GM18520 (cell line): ENCODE results near the gene CRABP1.

Source experiments
- ATAC-seq: cut with Tn5 transposase; IDR thresholded peaks from one replicate; pipeline ENCODE4 v1.9.1; 2021; ENCODE audit not compliant: unreplicated experiment

The CRABP1 gene

DNA sequence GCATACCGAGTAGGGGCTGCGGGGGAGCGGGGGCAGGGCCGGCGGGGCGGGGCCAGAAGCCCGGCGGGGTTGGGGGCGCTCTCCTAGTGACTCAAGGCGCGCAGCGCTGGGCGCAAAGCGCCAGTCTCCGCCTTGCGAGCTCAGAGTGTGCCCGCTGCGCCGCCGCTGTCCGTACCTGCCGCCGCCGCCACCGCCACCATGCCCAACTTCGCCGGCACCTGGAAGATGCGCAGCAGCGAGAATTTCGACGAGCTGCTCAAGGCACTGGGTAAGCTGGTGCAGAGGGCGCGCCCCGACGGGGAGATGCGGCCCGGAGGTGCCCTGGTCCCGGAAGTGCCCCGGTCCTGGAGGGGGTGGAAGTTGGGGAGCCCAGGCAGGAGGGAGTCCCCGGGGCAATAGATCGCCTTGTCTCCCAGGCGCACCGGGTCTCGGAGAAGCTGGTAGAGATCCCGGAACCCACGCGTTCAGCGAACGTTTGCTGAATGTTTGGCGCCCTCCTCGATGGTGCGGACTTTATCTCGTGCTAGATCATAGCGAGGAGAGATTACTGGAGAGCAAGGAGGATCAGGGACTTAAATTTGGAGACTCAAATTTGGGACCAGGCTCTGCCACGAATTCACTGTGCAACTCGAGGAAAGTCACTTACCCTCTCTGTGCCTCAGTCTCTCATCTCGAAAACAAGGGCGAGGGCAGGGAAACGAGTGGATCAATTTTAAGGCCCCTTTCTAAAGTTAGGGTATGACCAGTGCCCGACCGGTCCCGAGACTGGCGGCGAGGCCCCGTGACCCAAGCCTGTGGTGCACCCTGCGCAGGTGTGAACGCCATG lies at the start of gene CRABP1:
Gene CRABP1, plus strand, starts transcription at position 123 of the 826 bp plus-strand sequence. Its CDS starts 76 bp downstream, at position 199.
- ATAC-seq, result no peak

DNA sequence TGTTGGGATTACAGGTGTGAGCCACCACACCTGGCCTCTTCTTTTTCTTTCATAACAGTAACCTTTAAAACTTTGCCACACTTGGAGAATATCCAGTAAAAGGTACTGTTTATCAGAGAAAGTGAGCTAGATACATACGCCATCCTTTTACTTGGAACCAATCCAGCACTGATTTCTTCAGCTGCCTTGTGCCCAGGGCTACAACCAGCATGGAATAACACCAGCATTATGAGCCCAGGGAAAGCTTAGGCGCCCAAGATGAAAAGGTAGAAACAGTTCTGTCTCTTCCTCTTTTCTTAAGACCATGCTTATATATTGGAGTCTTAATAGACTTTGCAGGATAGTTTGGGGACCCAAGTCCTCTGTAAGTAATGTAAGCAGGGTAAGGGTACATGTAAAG lies 49.1 kb upstream of the CRABP1 start:
- ATAC-seq, result no peak

DNA sequence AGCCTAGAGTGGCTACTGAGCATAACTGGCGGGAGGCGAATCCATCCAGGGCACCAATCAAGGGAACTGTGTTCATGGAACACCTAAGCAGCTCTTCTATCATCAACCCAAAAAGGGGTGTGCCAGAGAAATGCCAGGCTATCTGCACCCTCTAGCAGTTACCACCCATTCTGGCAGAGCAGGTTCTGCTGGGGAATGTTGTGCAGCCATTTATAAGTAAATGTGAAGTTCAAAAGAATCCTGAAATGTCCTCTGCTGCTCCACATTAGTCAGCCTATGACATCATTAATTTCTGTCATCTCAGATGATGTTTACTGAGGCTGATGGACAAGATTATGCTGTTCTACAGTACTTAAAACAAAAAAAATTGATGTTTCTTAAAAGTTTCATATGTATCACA lies 48.5 kb upstream of the CRABP1 start:
- ATAC-seq, result no peak

DNA sequence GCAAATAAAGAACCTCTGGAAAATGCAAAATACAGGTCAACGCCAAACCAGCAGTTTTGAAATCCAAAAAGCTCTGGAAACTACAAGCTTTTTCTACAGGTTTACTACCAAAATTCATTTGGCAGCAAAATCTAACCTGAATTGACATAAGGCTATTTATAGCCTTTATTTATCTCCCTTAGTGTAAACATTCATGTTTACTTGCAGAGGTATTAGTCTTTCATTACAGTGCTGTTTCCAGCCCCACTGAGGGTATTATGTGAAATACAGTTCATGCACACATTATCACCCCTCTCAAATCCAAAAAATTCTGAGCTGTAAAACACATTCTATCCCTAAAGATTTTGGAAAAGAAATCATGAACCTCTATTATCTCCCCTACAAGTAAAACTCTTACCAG lies 47.9 kb upstream of the CRABP1 start:
- ATAC-seq, result no peak

DNA sequence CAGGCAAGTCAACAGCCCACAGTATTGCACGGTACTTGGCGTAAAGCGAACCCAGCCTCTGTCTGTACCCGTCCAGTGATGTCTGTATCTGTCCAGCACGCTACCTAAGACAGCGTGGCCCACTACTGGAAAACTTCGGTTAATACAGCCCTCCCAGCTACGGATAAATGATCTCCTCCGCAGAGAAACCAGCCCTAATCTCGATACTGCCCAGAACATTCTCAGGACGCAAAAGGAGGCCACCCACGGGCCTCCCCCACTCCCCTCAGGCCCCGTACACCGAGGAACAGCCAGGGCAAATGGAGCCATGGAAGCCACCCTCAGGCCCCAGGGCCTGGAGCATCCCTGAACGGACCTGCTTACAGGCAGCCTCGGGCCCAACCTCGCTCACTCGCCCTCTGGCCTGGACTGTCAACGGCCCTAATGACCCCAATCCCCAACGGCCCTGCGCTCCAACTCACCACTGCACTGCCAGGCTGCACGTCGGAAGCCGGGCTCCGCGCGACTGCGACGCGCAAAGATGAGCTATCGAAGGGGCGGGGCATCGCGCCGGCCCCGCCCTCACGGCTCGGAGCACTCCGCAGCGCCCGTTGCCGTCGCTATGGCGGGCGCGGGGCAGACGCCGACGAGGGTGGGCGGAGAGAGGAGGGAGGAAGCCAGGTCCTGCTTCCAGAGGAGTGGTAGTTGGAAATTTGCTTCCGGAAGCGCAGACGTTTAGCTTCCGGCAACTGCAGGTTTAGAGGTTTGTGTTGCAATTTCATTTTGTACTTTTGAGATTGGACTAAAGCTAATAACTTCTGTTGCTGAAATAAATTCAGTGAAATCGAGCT lies 40.8 kb upstream of the CRABP1 start, which contains the start of gene SKIC8:
Gene SKIC8, minus strand, starts transcription at position 509 of the 830 bp plus-strand sequence. CDS start 3,923 bp downstream, outside the sequence.
- peak; percentile 72 for ATAC-seq

DNA sequence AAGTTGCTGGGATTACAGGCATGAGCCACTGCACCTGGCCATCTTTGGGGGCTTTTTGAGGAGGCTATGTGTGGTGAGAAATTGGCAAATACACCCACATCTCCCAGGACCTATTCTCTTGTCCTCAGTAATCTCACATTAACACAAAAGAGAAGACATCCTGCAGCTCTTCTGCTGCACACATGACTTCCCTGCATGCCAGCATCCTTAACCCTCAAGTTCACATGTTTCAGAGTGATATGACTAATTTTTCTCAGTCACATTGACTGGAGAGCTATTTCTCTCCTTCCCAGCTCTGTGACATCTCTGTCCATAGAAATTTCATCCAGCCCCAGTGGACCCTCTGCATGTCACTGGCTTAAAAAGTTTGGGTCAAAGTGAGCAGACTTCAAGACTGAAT lies 38.8 kb upstream of the CRABP1 start:
- ATAC-seq, result no peak

DNA sequence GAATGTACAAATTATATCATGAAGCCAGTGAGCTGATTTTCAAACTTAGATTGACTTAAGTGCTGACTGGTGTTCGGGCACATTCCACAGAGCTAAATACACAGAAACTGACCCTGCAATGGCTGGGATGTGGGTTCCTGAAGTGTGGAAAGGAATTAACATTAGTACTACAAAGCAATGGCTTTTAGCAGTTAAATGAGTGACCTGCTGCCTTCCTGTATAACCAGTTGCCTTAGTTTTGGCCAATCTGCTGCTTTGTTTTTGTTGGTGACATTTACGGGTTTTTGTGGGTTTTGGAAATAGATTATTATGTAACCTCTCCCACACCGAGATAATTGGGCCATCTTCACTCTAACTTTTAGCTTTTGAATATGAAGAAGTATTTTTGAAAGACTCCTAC lies 38.3 kb upstream of the CRABP1 start:
- no peak for ATAC-seq

DNA sequence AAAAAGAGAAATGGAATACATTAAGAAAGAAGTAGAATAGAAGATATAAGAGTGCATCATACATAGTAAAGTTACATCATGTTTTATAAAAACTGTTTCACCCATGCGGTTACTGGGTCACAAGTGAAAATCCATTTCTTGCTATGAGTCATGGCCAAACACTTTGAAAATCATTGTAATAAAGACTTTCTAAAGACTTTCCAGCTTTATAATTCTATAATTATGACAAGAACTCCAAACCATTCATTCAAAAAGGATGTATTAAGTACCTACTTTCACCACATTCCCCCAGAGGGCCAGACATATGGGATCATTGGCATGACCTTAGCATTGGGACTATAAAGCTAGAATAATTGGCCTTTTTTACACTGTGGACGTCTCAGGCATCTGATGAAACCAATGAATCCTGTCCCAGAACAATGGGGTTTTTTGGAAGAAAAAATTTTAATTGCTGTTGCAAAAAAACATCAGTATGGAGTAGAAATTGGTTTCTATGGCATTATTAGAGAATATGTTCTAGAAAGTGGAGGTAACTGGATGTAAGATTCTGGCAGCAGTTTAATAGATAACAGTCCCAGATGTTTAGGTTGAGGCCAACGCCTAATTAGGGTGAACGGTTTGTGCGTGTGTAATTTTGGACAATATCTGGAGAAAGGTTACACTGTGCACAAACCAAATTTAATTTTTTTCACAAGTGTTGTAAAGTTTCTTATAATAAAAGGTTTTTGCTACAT lies 37.4 kb upstream of the CRABP1 start:
- ATAC-seq, result no peak

DNA sequence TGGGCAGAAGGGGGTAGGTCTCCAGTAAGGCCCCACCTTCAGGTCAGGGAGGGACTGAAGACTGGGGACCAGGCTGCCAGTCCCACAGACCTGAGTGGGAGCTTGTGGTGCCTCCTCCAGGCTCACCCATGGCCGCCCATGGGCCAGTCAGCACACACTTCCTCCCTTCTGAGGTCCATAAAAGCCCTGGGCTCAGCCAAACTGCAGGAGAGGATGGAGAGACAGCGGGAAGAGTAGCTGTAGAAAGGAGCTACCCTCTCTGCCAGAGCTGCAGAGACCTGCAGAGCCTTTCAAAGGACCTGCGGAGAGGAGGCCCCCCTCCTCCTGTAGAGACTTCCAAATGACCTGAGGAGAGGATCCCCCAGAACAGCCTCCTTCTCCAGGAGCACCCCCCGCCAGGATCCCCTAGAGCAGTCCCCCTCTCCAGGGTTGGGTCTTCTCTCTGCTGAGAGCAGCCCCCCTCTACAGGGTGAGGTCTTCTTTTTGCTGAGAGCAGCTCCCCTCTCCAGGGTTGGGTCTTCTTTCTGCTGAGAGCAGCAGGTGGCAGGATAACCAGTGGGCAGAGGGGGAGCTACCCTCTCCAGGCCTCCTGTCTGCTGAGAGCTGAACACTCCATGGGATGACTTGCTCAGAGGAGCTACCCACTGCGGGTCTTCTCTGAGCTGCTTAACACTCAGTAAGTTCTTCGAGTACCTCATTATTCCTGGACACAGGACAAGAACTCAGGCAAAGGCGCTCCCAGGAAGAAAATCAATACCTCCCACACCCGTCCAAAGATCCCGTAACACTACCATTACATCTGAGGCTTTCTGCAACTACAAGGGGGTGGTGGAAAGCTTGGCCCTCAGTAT lies 35.7 kb upstream of the CRABP1 start:
- ATAC-seq, result no peak

DNA sequence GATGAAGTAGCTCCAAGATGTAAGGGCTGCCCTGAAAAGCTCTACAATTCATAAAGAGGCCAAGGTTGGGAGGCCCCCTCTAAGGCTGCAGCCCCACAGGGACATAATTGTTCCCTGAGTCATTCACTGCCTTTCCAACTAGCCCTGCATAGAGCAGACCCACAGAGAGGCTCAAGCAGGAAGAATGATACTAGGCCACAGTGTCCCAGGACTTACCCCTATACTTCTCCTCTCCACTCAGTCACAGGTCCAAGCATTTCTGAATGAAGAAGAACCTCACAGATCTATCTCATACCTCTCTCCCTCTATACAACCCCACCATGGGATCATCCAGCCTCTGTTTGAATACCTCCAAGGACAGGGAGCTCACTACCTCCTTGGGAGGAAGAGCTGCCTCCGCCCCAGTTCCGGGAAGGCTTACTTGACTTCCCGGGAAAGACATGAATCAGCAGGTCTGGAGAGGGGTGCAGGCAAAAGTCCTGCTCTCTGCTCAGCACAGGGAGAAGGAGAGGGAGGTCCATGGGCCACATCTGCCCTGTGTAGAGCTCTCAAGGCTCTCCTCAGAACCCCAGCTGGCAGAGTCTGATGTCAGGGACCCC lies 33.9 kb upstream of the CRABP1 start:
- ATAC-seq, result no peak

DNA sequence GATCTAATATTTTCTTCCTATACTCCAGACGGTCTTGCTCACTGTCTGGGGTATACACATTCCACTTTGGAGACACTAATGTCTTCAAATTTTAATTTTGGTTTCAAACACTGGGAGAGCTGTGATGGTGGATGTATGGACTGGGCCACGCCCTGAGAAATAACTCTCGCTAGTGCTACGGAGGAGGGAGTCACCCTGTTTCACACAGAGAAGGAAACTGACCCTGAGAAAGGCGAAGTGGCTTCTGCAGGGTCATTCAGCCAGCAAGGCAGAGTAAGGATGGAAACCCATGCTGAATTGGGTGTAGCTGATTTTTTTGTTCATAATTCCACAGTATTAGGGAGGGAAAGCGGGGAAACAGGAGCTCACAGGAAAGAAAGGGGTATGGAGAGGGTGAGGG lies 32.2 kb upstream of the CRABP1 start:
- no peak for ATAC-seq

DNA sequence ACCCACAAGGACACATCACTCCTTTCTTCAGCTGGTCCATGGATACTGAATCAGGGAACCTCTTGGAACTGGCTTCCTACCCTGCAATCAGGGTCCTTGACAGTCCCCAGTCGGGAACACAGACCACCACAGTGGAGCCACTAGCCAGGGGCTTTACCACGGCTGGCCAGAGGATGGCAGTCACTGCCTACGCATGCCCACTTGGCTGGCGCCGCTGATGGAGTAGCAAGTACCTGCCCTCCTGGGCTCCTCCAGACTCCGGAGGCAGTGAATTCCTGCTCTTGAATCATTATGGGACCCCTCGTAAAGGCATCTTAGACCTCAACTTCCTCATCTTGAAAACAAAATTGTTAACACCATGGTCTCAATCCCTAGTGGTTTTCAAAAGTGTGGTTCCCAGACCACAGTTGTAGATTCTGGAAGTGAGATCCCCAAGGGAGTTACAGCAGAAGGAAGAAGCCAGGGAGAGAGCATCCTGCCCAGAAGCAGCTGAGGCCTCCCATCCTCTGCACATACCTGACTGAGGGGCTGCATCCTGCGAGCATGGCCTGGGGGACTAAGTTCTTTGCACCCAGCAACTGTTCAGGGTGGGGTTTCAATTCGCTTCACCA lies 31.6 kb upstream of the CRABP1 start:
- no peak for ATAC-seq

DNA sequence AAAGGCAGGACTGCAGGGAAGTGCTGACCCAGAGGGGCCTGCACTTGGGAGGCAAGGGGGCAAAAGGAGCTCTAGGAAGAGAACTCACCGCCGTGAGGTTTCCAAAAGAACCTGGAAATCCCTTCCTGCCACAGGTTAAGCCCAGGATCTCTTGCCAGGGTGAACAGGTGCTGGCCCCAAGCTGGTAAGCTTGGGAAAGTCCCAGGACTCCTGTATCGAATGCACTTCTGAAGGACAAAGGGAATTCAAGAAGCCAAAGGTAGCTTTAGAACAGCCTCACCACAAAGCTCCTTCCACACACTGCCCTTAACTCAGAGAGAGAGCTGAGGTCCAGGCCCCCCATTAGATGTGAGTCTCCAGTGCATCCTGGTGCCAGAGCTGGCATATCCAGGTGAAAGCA lies 28.9 kb upstream of the CRABP1 start:
- ATAC-seq, result no peak

DNA sequence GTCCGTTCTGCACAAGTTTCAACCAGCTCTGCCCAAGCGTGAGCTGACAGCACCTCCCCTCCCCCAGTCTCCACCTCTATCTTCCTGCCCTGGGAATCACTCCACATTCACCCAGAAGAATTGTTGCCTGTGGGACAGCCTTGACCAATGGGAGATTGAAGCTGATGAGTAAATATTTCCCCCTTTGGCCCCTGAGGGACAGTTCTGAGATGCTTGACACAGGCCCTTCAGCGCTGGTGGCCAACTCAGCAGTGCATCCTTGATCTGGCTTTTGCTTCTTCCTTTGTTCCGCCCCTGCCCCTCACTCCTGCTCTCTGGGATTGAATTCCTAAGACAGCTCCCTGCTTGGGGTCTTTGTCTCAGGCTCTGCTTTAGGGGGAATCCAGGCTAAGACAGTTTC lies 27.6 kb upstream of the CRABP1 start:
- ATAC-seq, result no peak

DNA sequence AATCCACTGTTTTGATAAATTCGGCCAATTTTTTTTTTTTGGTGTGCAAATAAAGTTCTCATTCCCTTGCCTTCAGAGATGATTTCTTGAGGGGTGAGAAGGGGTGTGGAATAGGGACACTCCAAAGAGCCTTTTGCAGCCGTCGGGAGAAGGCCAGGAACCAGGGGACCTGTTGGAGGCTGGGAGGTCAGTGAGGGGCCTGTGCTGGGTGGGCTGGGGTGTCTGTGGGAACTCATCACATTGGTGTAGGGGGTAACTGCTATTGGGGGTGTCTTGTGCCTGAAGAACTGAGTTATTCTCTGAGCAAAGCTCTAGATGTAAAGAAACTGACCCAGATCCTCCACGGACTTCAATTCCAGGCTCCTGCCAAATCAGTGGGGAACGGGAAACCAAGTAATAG lies 27.2 kb upstream of the CRABP1 start:
- no peak for ATAC-seq

DNA sequence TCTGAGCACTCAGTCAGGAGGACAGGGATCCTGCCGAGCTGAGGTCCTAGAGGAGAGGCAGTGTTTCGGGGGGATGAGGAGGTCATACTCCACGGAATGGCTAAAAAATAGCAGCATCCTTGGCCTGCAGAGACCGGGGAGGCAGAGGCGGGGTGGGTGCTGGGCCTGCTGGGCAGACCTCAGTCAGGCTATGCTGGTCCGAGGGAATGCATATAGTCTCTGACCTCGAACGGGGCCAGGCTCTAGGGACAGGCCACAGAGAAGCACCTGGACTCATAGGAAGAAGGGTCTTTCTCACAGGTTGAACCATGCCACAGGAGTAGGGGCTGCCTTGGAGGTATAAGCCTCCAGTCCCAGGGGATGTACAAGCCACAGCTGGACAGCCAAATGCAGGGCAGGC lies 26.8 kb upstream of the CRABP1 start:
- ATAC-seq, result no peak

DNA sequence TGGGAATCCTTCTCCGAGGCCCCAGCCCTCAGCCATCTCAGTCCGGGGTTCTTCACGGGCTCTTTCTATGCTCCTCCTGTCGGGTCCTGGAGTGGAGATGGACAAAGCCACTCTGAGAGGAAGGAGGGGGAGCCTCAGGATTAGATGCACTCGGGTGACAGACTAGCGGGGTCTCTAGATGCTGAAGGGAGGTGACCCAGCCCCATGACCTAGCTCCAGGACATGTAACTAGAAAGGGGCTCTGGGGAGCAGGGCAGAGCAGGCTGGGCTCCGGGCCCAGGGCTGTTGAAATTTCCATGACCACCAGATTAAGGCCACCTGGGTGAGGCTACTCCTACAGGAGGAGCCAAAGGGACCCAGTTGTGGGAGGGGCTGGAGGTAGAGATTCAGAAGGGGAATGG lies 26.0 kb upstream of the CRABP1 start:
- ATAC-seq, result no peak

DNA sequence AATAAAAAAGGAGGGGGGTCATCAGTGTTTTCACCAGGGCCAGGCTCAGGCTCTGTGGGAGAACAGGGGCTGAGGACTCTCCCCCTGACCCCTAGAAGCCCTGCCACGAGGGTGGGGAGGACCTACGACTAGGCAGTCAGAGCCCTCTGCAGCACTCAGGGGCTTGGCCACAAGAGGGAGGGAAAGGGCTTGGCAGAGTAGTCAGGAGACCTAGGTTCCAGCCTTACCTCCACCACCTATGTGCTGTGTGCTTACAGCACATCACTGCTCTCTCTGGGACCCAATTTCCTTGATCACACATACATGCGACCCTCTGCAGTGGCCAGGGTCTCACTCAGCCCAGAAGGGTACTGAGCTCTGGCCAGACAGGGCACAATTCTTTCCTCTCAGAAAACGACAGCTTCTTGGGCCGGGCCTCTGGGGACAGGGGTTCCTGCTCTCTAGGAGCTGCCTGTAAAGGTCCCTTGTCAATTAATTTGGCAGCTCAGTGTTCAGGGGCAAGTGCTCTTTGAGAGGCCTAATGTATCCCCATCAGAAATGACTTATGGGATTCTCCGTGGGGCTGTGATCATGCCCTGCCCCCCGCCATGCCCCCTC lies 24.4 kb upstream of the CRABP1 start:
- ATAC-seq, result no peak
